DMS153 (cell line): Measurements from ENCODE around the gene HSD11B2.

ENCODE experiments used
- DNase-seq: peaks from one replicate; lab custom pipeline; 2025; lab: John Stamatoyannopoulos, UW

HSD11B2 gene

DNA sequence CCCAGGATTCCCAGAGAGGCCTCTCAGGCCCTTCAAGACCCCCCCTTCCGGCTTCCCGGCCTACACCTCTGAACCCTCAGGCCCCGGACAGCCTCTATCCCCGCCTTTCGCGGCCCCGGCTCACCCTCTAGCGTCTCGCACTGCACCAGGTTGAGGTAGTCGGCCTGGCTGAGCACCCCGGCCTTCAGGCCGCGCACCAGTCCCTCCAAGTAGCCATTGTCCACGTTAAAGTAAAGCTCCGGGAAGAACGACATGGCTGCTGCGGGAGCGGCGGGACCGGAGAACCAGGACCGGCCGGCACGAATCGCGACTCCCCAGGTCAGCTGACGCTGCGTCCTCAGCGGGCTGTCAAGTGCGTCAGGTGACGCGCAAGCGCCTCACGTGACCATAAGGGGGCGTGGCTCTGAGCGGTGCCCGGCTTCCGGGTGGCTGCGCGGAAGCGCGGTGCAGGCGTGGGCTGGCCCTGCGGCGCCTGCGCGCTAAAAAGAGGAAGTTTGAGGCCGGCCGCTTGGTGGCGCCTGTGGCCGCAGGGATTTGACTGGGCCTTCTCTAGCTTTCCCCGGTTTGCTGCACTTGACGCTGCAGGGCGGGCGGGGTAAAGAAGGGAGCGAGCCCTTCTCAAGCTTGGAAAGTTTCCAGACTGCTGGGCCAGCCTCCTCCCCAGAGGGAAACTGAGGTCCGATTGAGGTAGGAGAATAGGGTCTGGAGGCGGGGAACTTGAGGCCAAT is 50.1 kb downstream of the HSD11B2 start, which contains the start of gene ATP6V0D1:
TSS of gene ATP6V0D1 (minus strand) at position 325 of the 728 bp plus-strand sequence. CDS start at position 254, 71 bp downstream.
- DNase-seq: peak; percentile 97

DNA sequence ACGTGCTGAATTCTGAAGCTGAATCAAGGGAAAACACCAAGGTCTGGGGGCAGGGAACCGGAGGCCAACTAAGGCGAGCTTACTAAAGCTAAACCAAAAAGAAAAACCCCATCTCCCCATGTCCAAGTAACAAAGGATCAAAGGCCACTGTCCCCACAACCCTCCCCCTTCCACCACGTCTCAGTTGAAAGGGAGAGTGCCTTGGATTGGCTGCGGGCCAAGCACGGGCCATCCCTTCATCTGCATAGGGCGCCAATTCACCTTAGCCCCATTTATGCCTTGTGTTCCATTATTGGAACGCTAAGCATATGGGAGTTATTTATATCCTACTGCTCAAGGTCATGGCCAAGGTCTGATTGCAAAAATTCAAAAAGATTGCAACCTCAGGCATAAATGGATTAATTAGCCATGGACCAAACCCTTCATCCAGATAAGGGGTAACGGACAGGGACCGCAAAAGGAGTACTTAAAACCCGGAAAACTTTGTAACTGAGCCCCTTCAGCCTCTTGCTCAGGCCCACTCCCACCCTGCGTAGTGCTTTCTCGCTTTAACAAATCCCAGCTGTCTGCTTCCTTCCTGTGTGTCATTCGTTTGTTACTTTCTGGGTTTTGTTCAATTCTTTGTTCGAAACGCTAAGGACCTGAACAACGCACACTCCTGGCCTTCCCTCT is 50.8 kb downstream of the HSD11B2 start:
- no peak for DNase-seq

DNA sequence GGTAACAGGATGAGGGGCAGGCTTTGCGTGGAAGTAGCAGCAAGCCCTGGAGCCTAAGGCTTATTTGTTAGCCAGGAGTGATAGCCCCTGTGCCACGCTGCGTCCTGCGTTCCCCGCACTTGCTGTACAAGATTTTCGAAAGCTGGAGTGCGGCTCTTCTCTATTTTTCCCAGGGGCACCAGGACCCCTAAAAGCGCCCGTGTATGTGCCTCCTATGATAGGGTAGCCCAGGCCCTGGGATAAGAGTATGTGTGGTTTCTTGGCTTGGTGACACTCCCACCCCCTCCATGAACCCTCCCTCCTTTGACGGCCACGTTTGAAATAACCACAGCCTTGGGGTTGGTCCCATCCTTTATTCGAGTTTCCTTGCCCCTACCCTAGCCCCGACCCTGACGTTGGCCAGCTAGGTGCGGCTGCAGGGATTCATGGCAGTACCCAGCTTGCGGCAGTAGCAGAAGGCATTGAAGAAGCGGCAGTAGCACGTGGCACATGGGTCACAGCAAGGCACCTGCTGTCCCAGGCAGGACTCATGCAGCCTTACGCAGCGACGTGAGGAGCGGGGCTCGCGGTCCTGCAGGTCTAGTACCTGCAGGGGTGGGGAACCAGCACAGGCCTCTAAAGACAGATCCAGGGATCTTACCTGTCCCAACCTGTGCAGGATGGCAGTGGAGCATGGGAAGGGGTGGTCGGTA is 51.5 kb downstream of the HSD11B2 start:
- no peak for DNase-seq

DNA sequence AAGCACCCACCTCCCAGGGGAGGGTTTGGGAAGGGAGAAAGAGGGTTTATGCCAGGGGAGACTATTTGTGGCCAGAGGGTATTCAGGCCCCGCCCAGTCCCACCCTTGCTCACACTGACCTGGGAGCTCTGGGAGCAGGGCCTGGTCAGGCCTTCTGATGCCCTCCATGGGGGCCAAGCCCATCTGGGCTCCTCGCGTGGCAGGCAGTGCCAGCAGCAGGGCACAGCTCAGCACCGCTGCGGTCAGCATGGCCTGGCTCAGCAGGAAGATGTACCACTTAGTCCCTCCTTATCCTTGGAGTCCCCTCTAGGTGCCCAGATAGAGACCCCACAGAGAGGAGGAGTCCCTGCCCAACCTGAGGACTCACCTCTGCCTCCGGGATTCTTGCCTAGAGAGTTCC is 52.2 kb downstream of the HSD11B2 start, which contains the start of gene AGRP:
TSS of gene AGRP (minus strand) at position 398 of the 400 bp plus-strand sequence. CDS start at position 249, 149 bp downstream.
- DNase-seq: no peak

DNA sequence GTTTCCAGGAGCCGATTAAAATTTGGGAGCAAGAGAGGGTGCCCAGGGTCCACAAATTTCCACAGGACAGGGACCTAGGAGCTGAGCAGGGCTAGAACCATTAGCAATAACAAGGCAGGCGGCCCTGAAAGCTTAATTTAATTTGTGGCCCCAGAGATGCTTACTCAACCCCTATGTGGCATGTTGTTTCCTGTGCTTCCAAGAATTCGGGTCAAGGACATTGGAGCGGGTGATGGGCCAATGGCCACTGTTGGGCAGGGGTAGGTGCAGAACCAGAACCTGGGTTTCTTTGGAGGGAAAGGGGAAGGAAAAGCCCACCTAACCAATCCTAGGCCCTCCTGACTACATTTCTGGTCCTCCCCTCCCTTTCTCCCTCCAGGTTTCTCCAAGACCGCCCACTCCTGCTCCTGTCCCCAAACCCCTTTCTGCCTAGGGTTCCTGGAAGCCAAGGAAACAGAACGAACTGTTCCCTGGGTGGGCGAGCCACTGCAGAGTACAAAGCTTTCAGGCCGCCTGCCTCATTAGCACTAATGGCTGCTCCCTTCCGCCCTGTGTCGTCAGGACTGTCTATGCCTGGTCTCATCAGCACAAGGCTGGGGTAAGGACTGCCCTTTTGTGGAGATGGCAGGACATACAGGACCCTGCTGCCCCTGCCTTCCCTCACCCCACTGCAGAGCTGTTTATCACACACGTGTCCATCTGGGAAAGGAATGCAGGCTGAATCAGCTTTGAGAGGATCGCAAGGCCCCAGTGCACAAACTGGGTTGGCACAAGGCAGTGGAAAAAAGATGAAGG is 53.0 kb downstream of the HSD11B2 start:
- no peak for DNase-seq

DNA sequence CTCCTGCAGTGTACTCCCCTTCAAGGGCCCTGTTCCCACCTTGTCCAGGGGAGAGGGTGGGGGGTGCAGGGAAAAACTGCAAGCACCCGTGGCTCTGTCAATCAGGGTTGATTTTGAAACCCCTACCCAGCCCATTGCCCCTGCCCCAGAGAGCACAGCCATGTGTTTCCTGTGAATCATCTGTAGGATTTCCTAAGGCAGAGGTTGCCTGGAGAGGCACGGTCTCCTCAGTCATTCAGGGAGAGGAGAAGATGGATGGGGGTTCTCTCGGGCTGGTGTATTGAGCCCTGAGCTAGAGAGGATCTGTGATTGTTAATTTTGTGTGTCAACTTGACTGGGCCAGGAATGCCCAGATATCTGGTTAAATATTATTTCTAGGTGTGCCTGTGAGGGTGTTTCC is 55.9 kb downstream of the HSD11B2 start:
- no peak for DNase-seq
